Loucy (cell line): Measurements from ENCODE around the gene MYT1.

Experiments
- EZH2phosphoT487 ChIP-seq: fragments of 200-600 bp; IDR thresholded peaks from 2 replicates; pipeline ENCODE4 v1.6.1; 2018; ENCODE audit warnings: antibody characterized with exemption, mild to moderate bottlenecking, moderate library complexity, borderline replicate concordance
- TF ChIP-seq, protein P1 (sequence below): fragments of 200-600 bp; sonication (generic); conservative IDR thresholded peaks from 2 replicates; pipeline ENCODE4 v1.5.1; 2014; ENCODE audit warnings: mild to moderate bottlenecking, antibody characterized with exemption, low read length

DNA sequence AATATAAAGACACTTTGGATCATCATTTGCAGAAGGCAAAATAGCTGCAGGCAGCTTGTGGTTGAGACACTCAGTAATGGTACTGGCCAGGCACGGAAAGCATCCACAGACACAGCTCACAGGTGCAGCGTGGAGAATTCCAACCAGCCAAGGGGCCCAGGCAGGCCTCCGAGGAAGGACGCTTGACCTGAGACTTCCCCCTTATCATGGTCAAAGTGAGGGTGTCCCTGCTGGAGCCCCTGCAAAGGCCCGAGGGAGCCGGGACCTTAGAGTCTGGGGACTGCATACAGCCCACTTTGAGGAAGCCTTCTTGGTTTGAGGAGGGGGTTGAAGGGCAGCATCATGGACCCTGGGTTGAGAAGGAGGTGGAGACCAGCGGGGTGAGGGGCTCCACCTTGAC lies 15.1 kb upstream of the MYT1 start:
- TF ChIP-seq, protein P1, sequence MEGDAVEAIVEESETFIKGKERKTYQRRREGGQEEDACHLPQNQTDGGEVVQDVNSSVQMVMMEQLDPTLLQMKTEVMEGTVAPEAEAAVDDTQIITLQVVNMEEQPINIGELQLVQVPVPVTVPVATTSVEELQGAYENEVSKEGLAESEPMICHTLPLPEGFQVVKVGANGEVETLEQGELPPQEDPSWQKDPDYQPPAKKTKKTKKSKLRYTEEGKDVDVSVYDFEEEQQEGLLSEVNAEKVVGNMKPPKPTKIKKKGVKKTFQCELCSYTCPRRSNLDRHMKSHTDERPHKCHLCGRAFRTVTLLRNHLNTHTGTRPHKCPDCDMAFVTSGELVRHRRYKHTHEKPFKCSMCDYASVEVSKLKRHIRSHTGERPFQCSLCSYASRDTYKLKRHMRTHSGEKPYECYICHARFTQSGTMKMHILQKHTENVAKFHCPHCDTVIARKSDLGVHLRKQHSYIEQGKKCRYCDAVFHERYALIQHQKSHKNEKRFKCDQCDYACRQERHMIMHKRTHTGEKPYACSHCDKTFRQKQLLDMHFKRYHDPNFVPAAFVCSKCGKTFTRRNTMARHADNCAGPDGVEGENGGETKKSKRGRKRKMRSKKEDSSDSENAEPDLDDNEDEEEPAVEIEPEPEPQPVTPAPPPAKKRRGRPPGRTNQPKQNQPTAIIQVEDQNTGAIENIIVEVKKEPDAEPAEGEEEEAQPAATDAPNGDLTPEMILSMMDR: no peak
- TF ChIP-seq EZH2phosphoT487: no peak
